Stomach (tissue), 9 donors: ENCODE data around the gene RWDD3. TPM values are rescaled to one million over a fixed set of nuclear protein-coding genes. Genes with fewer than 3 reads are reported as not detected.

Experiments used
- DNase-seq, 2 donors: peaks; one replicate each; pipeline versions ENCODE4 v3.0.0 to v3.0.0-alpha.2; 2013 to 2019
- H3K27ac ChIP-seq, 5 donors: fragments of 200-600 bp in 4 of 5; sonication (generic) in 4 of 5; one replicate each; pipeline ENCODE4 v1.5.1; 2013 to 2019; ENCODE audit warnings: mild to moderate bottlenecking in 1 of 5, moderate library complexity in 1 of 5
- H3K27me3 ChIP-seq, 3 donors: fragments of 200-600 bp; sonication (generic); one replicate each; pipeline ENCODE4 v1.5.1; 2017 to 2019; ENCODE audit warnings: mixed run types in 1 of 3
- H3K36me3 ChIP-seq, 4 donors: fragments of 200-600 bp; sonication (generic); 1 replicate in 3 of 4; 2 replicates in 1 of 4; pipeline ENCODE4 v1.5.1; 2016 to 2019
- H3K4me1 ChIP-seq, 4 donors: fragments of 200-600 bp; sonication (generic); one replicate each; pipeline ENCODE4 v1.5.1; 2016 to 2019
- H3K4me3 ChIP-seq, 4 donors: fragments of 200-600 bp; sonication (generic) in 3 of 4; one replicate each; pipeline ENCODE4 v1.5.1; 2016 to 2019; ENCODE audit warnings: mild to moderate bottlenecking in 1 of 4
- H3K9me3 ChIP-seq, 4 donors: fragments of 200-600 bp; sonication (generic); one replicate each; pipeline ENCODE4 v1.5.1; 2016 to 2019
- EP300 ChIP-seq: sonication (generic); formaldehyde crosslinking; IDR thresholded peaks from one replicate; pipeline ENCODE4 v1.6.1; 2017; ENCODE audit warnings: antibody characterized with exemption
- POLR2A ChIP-seq, 4 donors: fragments of 450-650 bp; IDR thresholded peaks; one replicate each; pipeline ENCODE4 v1.6.1; 2016; ENCODE audit warnings: antibody characterized with exemption in 4 of 4, control low read depth in 2 of 4, mild to moderate bottlenecking in 1 of 4, moderate library complexity in 1 of 4
- POLR2AphosphoS5 ChIP-seq, 3 donors: sonication (generic); formaldehyde crosslinking; IDR thresholded peaks; one replicate each; pipeline ENCODE4 v1.6.1; 2016; ENCODE audit warnings: antibody characterized with exemption in 3 of 3
- WGBS, 5 donors: extraction: QIAGEN DNeasy Blood & Tissue Kit in 3 of 5; methylation state at CpG; one replicate each; pipeline versions ENCODE4 v1.1.5 to v1.1.7; 2013 to 2018; 5-methylcytosine and 5-hydroxymethylcytosine counted together
- intact Hi-C: fragments of 100-400 bp; cut with DNase I; formaldehyde crosslinking; loops from one replicate; pipeline ENCODE4 v1.15.1; 2023; ENCODE audit warnings: low total_unique reads
- polyA plus RNA-seq, 3 donors: library from polyadenylated mRNA; stranded (reverse); fragments of 200-250 nt; gene quantifications; one replicate each; pipeline ENCODE4 v1.2.3, GENCODE V29; 2013
- total RNA-seq, 5 donors: library from RNA; depleted of rRNA; stranded (reverse); fragments of >200 nt; gene quantifications; one replicate each; pipeline versions ENCODE4 v1.1.0 to v1.2.3, GENCODE V29; 2014 to 2016
- TF ChIP-seq, protein P1 (sequence below), 7 experiments: fragments of 450-650 bp in 4 of 7; fragments of 200-600 bp in 3 of 7; sonication (generic) in 3 of 7; IDR thresholded peaks; one replicate each; pipeline ENCODE4 v1.5.1; 2016 to 2019; ENCODE audit warnings: antibody characterized with exemption in 7 of 7, control low read depth in 2 of 7, mild to moderate bottlenecking in 1 of 7
- donor health status: healthy with polysubstance abuse.
- donor health status: Bipolar disorder and iron deficiency.
- donor health status: healthy.

The RWDD3 gene
- total and polyA plus RNA-seq, 8 donors: 8.1 to 36.2 (median 19.9) TPM

GRCh38 chr1:95237981-95238703, 4.1 kb downstream of the RWDD3 start:
- Histone ChIP-seq H3K36me3 (peaks cover 0 to 34% (median 32%) of the 10 kb centered on the region in 4 donors), H3K27ac (no peak overlapping the region), H3K4me1 (peaks cover 5 to 48% (median 26%) of the 10 kb centered on the region in 4 donors), H3K27me3 (no peaks in the 10 kb centered on the region), H3K9me3 (peaks cover 0 to 20% (median 12%) of the 10 kb centered on the region in 4 donors), H3K4me3 (no peak overlapping the region)
- 67 to 82% (median 70%) methylated on average over 4 of the region's 4 CpGs for WGBS, 5 donors
- no peak for TF ChIP-seq POLR2A (IDR thresholded peaks at IDR 0.05)
- no peak for DNase-seq
- intact Hi-C loops: loop anchor here (10.0 kb wide), 1 partner anchor 153 kb away; no protein-coding TSS in a partner anchor

DNA sequence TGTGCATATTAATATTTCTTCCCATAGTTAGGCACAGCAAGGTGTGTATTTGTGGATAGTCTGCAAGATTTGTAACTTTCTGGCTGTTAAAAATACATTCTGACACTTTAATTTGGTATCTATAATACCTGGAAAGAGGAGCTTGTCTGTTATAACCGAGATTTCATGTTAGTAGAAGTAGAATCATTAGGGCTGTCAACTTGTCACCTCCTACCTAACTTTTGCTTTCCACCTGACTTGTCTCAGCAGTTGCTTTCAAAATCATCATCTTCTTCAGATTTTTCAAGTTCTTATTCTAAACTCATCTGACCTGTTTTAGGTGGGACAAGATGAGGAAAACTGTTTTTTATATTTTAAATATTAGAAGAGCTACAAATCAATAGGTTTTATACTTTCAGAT, 11.0 kb downstream of the RWDD3 start:
- DNase-seq: no peak
- TF ChIP-seq POLR2AphosphoS5 (IDR thresholded peaks at IDR 0.05) (no peak), POLR2A (IDR thresholded peaks at IDR 0.05) (no peak), EP300 (no peak)
- TF ChIP-seq, protein P1, sequence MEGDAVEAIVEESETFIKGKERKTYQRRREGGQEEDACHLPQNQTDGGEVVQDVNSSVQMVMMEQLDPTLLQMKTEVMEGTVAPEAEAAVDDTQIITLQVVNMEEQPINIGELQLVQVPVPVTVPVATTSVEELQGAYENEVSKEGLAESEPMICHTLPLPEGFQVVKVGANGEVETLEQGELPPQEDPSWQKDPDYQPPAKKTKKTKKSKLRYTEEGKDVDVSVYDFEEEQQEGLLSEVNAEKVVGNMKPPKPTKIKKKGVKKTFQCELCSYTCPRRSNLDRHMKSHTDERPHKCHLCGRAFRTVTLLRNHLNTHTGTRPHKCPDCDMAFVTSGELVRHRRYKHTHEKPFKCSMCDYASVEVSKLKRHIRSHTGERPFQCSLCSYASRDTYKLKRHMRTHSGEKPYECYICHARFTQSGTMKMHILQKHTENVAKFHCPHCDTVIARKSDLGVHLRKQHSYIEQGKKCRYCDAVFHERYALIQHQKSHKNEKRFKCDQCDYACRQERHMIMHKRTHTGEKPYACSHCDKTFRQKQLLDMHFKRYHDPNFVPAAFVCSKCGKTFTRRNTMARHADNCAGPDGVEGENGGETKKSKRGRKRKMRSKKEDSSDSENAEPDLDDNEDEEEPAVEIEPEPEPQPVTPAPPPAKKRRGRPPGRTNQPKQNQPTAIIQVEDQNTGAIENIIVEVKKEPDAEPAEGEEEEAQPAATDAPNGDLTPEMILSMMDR (IDR thresholded peaks at IDR 0.05): no peak
- no peaks in the 10 kb centered on the region for H3K4me1 ChIP-seq
- H3K27me3 ChIP-seq: no peaks in the 10 kb centered on the region
- WGBS, 5 donors: 64 to 81% (median 71%) methylated on average over 1 of the region's 1 CpG
- H3K27ac ChIP-seq: no peak overlapping the region
- no peak overlapping the region for H3K4me3 ChIP-seq
- peaks cover 0 to 65% (median 49%) of the 10 kb centered on the region in 4 donors for H3K36me3 ChIP-seq
- intact Hi-C loops: no loop called here
- H3K9me3 ChIP-seq: peaks cover 0 to 20% (median 12%) of the 10 kb centered on the region in 4 donors

- no peaks in the 10 kb centered on the region for H3K4me1 ChIP-seq
- peaks cover 0 to 55% (median 36%) of the 10 kb centered on the region in 4 donors for H3K36me3 ChIP-seq
- no peak for DNase-seq
- TF ChIP-seq POLR2AphosphoS5 (IDR thresholded peaks at IDR 0.05): no peak
- TF ChIP-seq, protein P1 (IDR thresholded peaks at IDR 0.05): no peak
- no peak for TF ChIP-seq EP300
- no peak for TF ChIP-seq POLR2A (IDR thresholded peaks at IDR 0.05)
- intact Hi-C loops: no loop called here
- peaks cover 0 to 12% (median 8%) of the 10 kb centered on the region in 4 donors for H3K9me3 ChIP-seq
- H3K4me3 ChIP-seq: no peak overlapping the region
- no peaks in the 10 kb centered on the region for H3K27me3 ChIP-seq
- 77 to 95% (median 91%) methylated on average over 3 of the region's 3 CpGs for WGBS, 5 donors
- H3K27ac ChIP-seq: no peak overlapping the region
Measured at GRCh38 chr1:95246511-95246910, 12.5 kb downstream of the RWDD3 start.

DNA sequence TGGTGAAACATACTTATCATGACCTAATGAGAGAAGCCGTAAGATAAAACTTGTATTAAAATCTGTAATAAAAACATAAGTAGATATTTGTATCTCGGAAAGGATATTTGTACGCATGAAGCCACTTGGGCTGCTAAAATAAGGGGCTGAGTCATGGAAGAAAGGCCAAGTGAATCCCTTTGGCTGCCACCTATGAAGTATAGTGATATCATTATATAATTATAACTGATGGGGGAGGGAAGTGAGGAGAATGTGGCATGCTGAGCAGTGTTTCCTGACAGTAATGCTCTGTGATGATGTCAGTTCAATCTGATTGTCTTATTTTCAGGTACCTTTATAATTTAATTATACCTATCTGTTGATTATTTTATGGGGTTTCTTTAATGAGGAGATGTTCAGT, 13.6 kb downstream of the RWDD3 start:
- DNase-seq: no peak
- H3K4me3 ChIP-seq: no peak overlapping the region
- H3K27me3 ChIP-seq: no peaks in the 10 kb centered on the region
- WGBS, 5 donors: 95 to 98% (median 96%) methylated on average over 3 of the region's 3 CpGs
- no peak overlapping the region for H3K27ac ChIP-seq
- H3K4me1 ChIP-seq: no peaks in the 10 kb centered on the region
- intact Hi-C loops: no loop called here
- H3K36me3 ChIP-seq: peaks cover 0 to 55% (median 35%) of the 10 kb centered on the region in 4 donors
- no peak for TF ChIP-seq POLR2AphosphoS5 (IDR thresholded peaks at IDR 0.05)
- no peak for TF ChIP-seq POLR2A (IDR thresholded peaks at IDR 0.05)
- TF ChIP-seq, protein P1 (IDR thresholded peaks at IDR 0.05): no peak
- no peak for TF ChIP-seq EP300
- H3K9me3 ChIP-seq: peaks cover 0 to under 1% (median 0%) of the 10 kb centered on the region in 4 donors

DNA sequence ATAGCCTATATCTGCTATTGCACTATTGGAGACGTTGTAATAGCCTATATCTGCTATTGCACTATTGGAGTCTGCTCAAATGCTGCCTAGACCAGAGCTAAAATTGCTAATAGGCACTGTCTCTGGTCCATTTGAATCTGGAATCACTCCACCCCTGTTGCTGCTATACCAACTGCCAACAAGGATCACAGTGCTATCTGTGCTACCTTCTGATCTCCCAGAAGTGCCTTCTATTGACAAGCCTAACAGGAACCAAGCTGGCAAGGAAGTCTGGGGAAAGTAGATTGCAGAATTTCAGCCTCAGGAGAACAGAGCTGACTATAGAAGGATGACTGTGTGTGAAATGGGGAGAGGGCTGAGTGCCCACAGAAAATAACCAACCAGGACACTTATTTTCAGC, 15.9 kb downstream of the RWDD3 start:
- WGBS, 5 donors: 65 to 91% (median 69%) methylated on average over 1 of the region's 1 CpG

More for the DNA sequence above, 15.9 kb downstream of the RWDD3 start:
- Histone ChIP-seq H3K9me3 (no peaks in the 10 kb centered on the region), H3K27me3 (no peaks in the 10 kb centered on the region), H3K27ac (no peak overlapping the region), H3K36me3 (peaks cover 0 to 38% (median 30%) of the 10 kb centered on the region in 4 donors), H3K4me1 (no peaks in the 10 kb centered on the region), H3K4me3 (no peak overlapping the region)
- TF ChIP-seq, protein P1 (IDR thresholded peaks at IDR 0.05): no peak
- TF ChIP-seq POLR2A (IDR thresholded peaks at IDR 0.05) (no peak), POLR2AphosphoS5 (IDR thresholded peaks at IDR 0.05) (no peak), EP300 (no peak)
- no peak for DNase-seq
- intact Hi-C loops: no loop called here
